DOHH2 (cell line): ENCODE results near the gene YWHAB.

Experiments used
- H3F3A ChIP-seq: fragments of 200-600 bp; sonication (generic), shearing (Covaris generic); 2 replicates; pipeline ENCODE4 v1.6.0; 2016; ENCODE audit warnings: antibody characterized with exemption, mild to moderate bottlenecking; ENCODE audit not compliant: control insufficient read depth, insufficient read depth
- H3K27ac ChIP-seq: fragments of 200-600 bp; sonication (generic); 2 replicates; pipeline ENCODE4 v1.5.1; 2014; ENCODE audit warnings: low read depth, mild to moderate bottlenecking, low read length, moderate library complexity
- H3K27me3 ChIP-seq: fragments of 200-600 bp; sonication (generic); 2 replicates; pipeline ENCODE4 v1.6.1; 2014; ENCODE audit warnings: mild to moderate bottlenecking, low read length, mixed read lengths; ENCODE audit not compliant: control insufficient read depth
- H3K36me3 ChIP-seq: fragments of 200-600 bp; sonication (generic); 2 replicates; pipeline ENCODE4 v1.6.1; 2014; ENCODE audit warnings: mild to moderate bottlenecking, low read length, moderate library complexity, mixed read lengths; ENCODE audit not compliant: control insufficient read depth
- H3K4me1 ChIP-seq: fragments of 200-600 bp; sonication (generic); 2 replicates; pipeline ENCODE4 v1.6.1; 2014; ENCODE audit warnings: mild to moderate bottlenecking, low read length, mixed read lengths; ENCODE audit not compliant: control insufficient read depth
- H3K4me2 ChIP-seq: fragments of 200-600 bp; sonication (generic); 2 replicates; pipeline ENCODE4 v1.6.0; 2014; ENCODE audit warnings: mild to moderate bottlenecking, low read length, moderate library complexity
- H3K4me3 ChIP-seq: fragments of 200-600 bp; sonication (generic); 2 replicates; pipeline ENCODE4 v1.5.1; 2014; ENCODE audit warnings: mild to moderate bottlenecking, low read length, mixed read lengths
- H3K79me2 ChIP-seq: fragments of 200-600 bp; sonication (generic); 2 replicates; pipeline ENCODE4 v1.6.1; 2014; ENCODE audit warnings: mild to moderate bottlenecking, low read length, mixed read lengths; ENCODE audit not compliant: control insufficient read depth
- H3K9me2 ChIP-seq: fragments of 200-600 bp; sonication (generic); replicated peaks from 2 replicates; pipeline ENCODE4 v1.6.1; 2014; ENCODE audit warnings: mild to moderate bottlenecking, low read length, mixed read lengths; ENCODE audit not compliant: control insufficient read depth
- H3K9me3 ChIP-seq: fragments of 200-600 bp; sonication (generic); 2 replicates; pipeline ENCODE4 v1.6.1; 2014; ENCODE audit warnings: antibody characterized with exemption, low read length, mixed read lengths; ENCODE audit not compliant: control insufficient read depth, insufficient read depth
- H4K20me1 ChIP-seq: fragments of 200-600 bp; sonication (generic); 2 replicates; pipeline ENCODE4 v1.6.0; 2014; ENCODE audit warnings: low read depth, mild to moderate bottlenecking, antibody characterized with exemption, low read length, moderate library complexity; ENCODE audit not compliant: control insufficient read depth, insufficient read depth
- EZH2phosphoT487 ChIP-seq: fragments of 200-600 bp; sonication (generic); IDR thresholded peaks from 2 replicates; pipeline ENCODE4 v1.6.1; 2017; ENCODE audit warnings: borderline replicate concordance, mild to moderate bottlenecking, antibody characterized with exemption, low read length, moderate library complexity, mixed read lengths
- TF ChIP-seq, protein P1 (sequence below): fragments of 200-600 bp; sonication (generic); IDR thresholded peaks from one replicate; pipeline ENCODE4 v1.5.1; 2014; ENCODE audit warnings: antibody characterized with exemption, mild to moderate bottlenecking, low read depth, low read length; ENCODE audit not compliant: poor library complexity, severe bottlenecking

YWHAB gene

DNA sequence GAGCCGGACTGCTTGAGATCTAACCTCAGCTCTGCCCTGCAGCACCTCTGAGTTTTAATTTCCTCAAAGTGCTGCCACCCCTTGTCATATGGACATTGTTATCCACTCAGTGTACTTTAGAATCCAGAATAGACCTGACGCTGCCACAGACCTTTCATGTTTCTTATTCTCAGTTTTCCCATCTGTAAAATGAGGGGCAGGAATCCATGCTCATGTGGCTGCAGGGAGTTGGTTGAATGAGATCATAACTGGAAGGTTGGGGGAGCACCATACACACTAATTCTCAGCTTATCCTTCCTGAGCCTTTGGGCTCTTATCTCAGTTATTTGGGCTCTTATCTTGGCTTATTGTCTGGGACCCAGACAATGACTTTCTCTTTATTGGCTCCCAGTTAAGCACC lies 26.7 kb downstream of the YWHAB start:
- Histone ChIP-seq H3K4me2 (no peak overlapping the region), H3K9me2 (no peaks in the 10 kb centered on the region), H3K27me3 (no peaks in the 10 kb centered on the region), H3K79me2 (peaks cover 6% of the 10 kb centered on the region), H3K36me3 (peaks cover 31% of the 10 kb centered on the region), H3K27ac (no peak overlapping the region), H3K4me3 (no peak overlapping the region), H3K4me1 (peaks cover 20% of the 10 kb centered on the region), H3F3A (peaks cover 20% of the 10 kb centered on the region), H4K20me1 (no peaks in the 10 kb centered on the region; the same call in 1 of the 2 replicates), H3K9me3 (no peaks in the 10 kb centered on the region)
- TF ChIP-seq EZH2phosphoT487: no peak

DNA sequence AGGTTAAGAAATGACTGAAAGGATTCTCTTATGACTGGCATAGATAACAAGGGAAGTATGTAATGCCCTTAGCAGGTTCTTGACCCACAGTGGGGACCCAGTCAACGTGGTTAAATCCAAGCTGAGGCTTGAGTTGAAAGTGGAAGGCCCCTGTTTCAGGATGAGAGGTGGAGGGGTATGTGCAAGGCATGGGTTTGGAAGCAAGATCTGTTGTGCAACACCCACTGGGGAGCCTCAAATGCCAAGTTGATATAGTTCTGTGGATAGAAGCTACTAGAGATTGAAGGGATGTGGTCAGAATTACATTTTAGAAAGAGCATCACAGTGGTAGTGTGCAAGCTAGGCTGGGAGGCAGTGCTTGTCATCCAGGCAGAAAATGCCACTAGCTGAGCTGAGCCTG lies 29.4 kb downstream of the YWHAB start:
- no peak overlapping the region for H3K27ac ChIP-seq
- no peaks in the 10 kb centered on the region for H3K9me3 ChIP-seq
- no peak overlapping the region for H3K4me3 ChIP-seq
- H3K36me3 ChIP-seq: peaks cover 14% of the 10 kb centered on the region
- H4K20me1 ChIP-seq: no peaks in the 10 kb centered on the region
- H3F3A ChIP-seq: no peaks in the 10 kb centered on the region
- H3K4me1 ChIP-seq: peaks cover 8% of the 10 kb centered on the region
- no peaks in the 10 kb centered on the region for H3K27me3 ChIP-seq
- H3K79me2 ChIP-seq: peaks cover 6% of the 10 kb centered on the region
- H3K9me2 ChIP-seq: no peaks in the 10 kb centered on the region
- H3K4me2 ChIP-seq: no peak overlapping the region
- no peak for TF ChIP-seq EZH2phosphoT487
- TF ChIP-seq, protein P1, sequence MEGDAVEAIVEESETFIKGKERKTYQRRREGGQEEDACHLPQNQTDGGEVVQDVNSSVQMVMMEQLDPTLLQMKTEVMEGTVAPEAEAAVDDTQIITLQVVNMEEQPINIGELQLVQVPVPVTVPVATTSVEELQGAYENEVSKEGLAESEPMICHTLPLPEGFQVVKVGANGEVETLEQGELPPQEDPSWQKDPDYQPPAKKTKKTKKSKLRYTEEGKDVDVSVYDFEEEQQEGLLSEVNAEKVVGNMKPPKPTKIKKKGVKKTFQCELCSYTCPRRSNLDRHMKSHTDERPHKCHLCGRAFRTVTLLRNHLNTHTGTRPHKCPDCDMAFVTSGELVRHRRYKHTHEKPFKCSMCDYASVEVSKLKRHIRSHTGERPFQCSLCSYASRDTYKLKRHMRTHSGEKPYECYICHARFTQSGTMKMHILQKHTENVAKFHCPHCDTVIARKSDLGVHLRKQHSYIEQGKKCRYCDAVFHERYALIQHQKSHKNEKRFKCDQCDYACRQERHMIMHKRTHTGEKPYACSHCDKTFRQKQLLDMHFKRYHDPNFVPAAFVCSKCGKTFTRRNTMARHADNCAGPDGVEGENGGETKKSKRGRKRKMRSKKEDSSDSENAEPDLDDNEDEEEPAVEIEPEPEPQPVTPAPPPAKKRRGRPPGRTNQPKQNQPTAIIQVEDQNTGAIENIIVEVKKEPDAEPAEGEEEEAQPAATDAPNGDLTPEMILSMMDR: no peak

DNA sequence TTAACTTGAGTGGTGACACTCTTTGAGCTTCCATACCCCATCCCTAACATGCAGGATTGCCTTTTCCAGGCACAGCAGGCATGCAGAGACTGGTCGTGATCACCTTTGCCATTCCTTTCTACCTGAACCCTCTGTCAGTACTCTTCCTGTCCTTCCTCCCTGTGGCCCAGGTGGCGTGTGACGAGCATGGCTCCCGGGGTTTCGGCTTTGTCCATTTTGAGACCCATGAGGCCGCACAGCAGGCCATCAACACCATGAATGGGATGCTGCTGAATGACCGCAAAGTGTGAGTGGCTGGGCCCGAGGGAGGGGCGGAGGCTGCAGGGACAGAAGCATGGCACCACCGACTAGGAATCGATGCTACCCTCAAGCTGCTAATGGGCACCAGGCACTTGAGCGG lies 31.1 kb downstream of the YWHAB start:
- no peaks in the 10 kb centered on the region for H4K20me1 ChIP-seq

DNA sequence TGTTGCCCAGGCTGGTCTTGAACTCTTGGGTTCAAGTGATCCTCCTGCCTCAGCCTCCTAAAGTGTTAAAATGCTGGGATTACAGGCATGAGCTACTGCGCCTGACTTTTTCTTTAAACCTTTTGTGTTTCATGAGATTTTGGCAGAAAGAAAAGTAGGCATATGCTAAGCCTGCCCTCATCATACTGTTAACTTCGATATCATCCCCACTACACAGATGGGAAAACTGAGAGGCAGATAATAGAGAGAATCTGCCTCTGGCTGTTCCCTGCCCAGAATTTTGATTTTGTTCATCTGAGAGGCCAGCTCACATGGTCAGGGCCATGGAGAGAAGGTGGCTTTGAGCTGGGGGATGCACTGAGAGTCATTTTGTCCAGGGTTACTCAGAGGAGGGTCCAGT lies 31.9 kb downstream of the YWHAB start:
- Histone ChIP-seq H3K27ac (no peak overlapping the region), H3K4me1 (no peaks in the 10 kb centered on the region), H4K20me1 (no peaks in the 10 kb centered on the region), H3K9me2 (no peaks in the 10 kb centered on the region), H3K36me3 (peaks cover 14% of the 10 kb centered on the region), H3K27me3 (no peaks in the 10 kb centered on the region), H3K79me2 (no peaks in the 10 kb centered on the region), H3K4me2 (no peak overlapping the region), H3K4me3 (no peak overlapping the region), H3K9me3 (no peaks in the 10 kb centered on the region), H3F3A (no peaks in the 10 kb centered on the region)
- TF ChIP-seq, protein P1: no peak
- no peak for TF ChIP-seq EZH2phosphoT487

More for the DNA sequence above, 31.1 kb downstream of the YWHAB start:
- no peaks in the 10 kb centered on the region for H3K79me2 ChIP-seq
- H3K36me3 ChIP-seq: peaks cover 14% of the 10 kb centered on the region
- H3K27me3 ChIP-seq: no peaks in the 10 kb centered on the region
- no peaks in the 10 kb centered on the region for H3K4me1 ChIP-seq
- H3K4me3 ChIP-seq: no peak overlapping the region
- no peak for TF ChIP-seq EZH2phosphoT487
- TF ChIP-seq, protein P1: no peak
- H3K27ac ChIP-seq: no peak overlapping the region
- no peaks in the 10 kb centered on the region for H3K9me2 ChIP-seq
- H3F3A ChIP-seq: no peaks in the 10 kb centered on the region
- H3K9me3 ChIP-seq: no peaks in the 10 kb centered on the region
- H3K4me2 ChIP-seq: no peak overlapping the region
